NB4 (cell line): ENCODE measurements around the gene PRKCE.

Source experiments
- DNase-seq: peaks from one replicate; pipeline ENCODE4 v3.0.0; 2010; ENCODE audit warnings: low read depth
- H3K4me3 ChIP-seq: one replicate; pipeline ENCODE4 v1.5.1; 2011; ENCODE audit warnings: mild to moderate bottlenecking, low read depth, low read length, moderate library complexity
- CTCF ChIP-seq: IDR thresholded peaks from one replicate; pipeline ENCODE4 v1.5.1; 2012; ENCODE audit warnings: low read depth, low read length
- MAX ChIP-seq: IDR thresholded peaks from 2 replicates; pipeline ENCODE4 v1.6.1; 2011; ENCODE audit warnings: low read depth, low read length
- MYC ChIP-seq: IDR thresholded peaks from 2 replicates; pipeline ENCODE4 v1.6.1; 2011; ENCODE audit warnings: low read depth, low read length
- POLR2A ChIP-seq: IDR thresholded peaks from 2 replicates; pipeline ENCODE4 v1.6.1; 2011; ENCODE audit warnings: mild to moderate bottlenecking; ENCODE audit not compliant: insufficient read length; ENCODE audit errors: extremely low read depth

Gene PRKCE

GRCh38 chr2:46066116-46066515 lies 414.6 kb downstream of the PRKCE start:
- TF ChIP-seq MAX (no peak), POLR2A (no peak), CTCF (no peak), MYC (no peak)
- no peak overlapping the region for H3K4me3 ChIP-seq
- DNase-seq, result no peak

- no peak overlapping the region for H3K4me3 ChIP-seq
- TF ChIP-seq POLR2A (no peak), MYC (no peak), MAX (no peak), CTCF (no peak)
- no peak for DNase-seq
Measured at GRCh38 chr2:46066601-46067000, 415.1 kb downstream of the PRKCE start.

DNA sequence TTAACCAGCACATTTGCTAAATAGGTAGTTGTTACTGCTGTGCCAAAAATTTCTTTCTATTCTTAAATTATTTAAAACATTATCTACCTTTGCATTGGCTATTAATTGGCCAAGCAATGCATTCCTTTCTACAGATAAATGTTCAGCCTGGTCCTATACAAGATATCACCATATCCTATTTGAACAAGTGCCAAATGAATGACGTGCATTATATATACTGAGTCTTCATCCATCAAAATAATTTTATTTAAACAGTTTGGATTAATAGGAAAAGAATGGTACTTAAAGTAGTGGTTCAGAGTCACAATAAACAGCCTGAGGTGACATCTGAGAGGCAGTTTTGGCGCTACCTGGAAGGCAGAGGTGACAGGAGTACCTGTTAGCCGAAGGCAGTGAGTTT lies 415.6 kb downstream of the PRKCE start:
- no peak overlapping the region for H3K4me3 ChIP-seq
- no peak for DNase-seq
- TF ChIP-seq MAX (no peak), POLR2A (no peak), MYC (no peak)

DNA sequence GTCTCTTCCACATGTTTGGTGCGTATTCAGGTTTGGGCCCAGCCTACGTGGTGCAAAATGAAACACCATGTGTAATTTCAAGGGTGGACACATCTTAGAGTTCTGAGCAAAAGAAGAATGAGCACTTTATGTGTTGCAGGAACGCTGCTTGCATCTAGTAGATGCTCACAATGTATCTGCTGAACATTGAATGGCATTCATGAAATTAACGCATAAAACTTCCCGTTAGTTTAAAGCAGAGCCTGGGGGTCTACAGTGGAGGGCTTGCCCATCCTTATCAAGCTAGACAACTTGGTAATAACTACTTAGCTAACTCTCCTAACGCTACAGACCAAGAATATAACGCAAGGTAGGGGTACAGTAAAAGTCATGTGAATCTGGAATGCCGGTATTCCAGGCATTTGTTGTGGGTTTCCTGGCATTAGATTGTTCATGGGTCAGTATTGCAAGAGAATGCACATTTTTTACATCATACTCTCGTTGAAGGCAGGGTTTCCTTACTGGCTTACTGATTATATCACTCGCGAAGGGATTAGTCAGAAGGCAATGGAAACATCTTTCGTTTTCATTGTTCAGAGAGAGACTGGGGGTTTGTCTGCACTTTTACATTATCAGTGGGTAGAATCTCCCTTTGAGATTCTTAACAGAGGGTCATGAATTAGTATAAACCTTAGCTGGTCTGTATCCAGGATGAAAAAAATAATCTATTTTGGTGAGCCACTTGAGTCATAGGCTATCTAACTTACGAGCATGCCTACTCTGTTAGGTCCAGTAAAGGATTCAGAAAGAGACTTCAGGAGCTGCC lies 416.2 kb downstream of the PRKCE start:
- TF ChIP-seq MYC (no peak), POLR2A (no peak), CTCF (no peak), MAX (no peak)
- no peak for DNase-seq
- H3K4me3 ChIP-seq, result no peak overlapping the region

- no peak overlapping the region for H3K4me3 ChIP-seq
- no peak for TF ChIP-seq POLR2A
- no peak for TF ChIP-seq MYC
- no peak for TF ChIP-seq CTCF
- no peak for TF ChIP-seq MAX
- DNase-seq, result no peak
Measured at GRCh38 chr2:46068636-46069035, 417.2 kb downstream of the PRKCE start.

DNA sequence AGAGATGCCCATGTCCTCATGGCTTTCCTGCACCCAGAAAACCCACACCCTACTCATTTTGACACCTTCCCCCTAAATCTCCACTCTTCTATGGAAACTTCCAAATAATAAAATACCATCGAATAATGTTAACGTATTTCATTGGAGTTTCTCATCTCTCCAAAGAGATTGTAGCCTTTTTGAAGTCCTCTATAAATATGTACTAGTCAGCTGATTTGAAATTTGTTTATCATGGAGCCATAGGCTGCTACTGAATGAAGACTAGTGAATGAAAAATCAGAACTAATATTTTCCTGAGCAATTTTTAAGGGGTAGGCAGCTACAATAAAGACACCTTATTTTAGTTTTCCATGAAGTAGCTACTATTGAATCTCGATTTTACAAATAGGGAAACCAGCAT lies 419.6 kb downstream of the PRKCE start:
- no peak overlapping the region for H3K4me3 ChIP-seq
- TF ChIP-seq CTCF, result no peak
- no peak for TF ChIP-seq MAX
- TF ChIP-seq MYC, result no peak
- TF ChIP-seq POLR2A, result no peak
- no peak for DNase-seq
